Testis (tissue), 3 donors: ENCODE measurements around the gene GAB4. TPM values are rescaled to one million over a fixed set of nuclear protein-coding genes. Genes with fewer than 3 reads are reported as not detected.

Experiments
- DNase-seq: peaks from one replicate; pipeline ENCODE4 v3.0.0-alpha.2; 2019
- H3K27ac ChIP-seq, 2 donors: fragments of 200-600 bp; sonication (generic); one replicate each; pipeline ENCODE4 v1.5.1; 2019
- H3K27me3 ChIP-seq: fragments of 200-600 bp; sonication (generic); one replicate; pipeline ENCODE4 v1.5.1; 2019
- H3K36me3 ChIP-seq: fragments of 200-600 bp; sonication (generic); one replicate; pipeline ENCODE4 v1.5.1; 2017; ENCODE audit warnings: low read depth; ENCODE audit errors: missing control alignments
- H3K4me1 ChIP-seq: fragments of 200-600 bp; sonication (generic); one replicate; pipeline ENCODE4 v1.5.1; 2019
- H3K4me3 ChIP-seq, 2 donors: fragments of 200-600 bp; sonication (generic); one replicate each; pipeline ENCODE4 v1.5.1; 2017 to 2019
- H3K9me3 ChIP-seq: fragments of 200-600 bp; sonication (generic); one replicate; pipeline ENCODE4 v1.5.1; 2017
- POLR2A ChIP-seq: fragments of 450-650 bp; IDR thresholded peaks from one replicate; pipeline ENCODE4 v1.6.1; 2017; ENCODE audit warnings: antibody characterized with exemption, mild to moderate bottlenecking, moderate library complexity
- WGBS, 2 donors: methylation state at CpG; one replicate each; pipeline ENCODE4 v1.1.5; 2018; 5-methylcytosine and 5-hydroxymethylcytosine counted together
- intact Hi-C: fragments of 100-400 bp; cut with DNase I; formaldehyde crosslinking; loops from one replicate; pipeline ENCODE4 v1.15.1; 2023; ENCODE audit warnings: low total_unique reads
- polyA plus RNA-seq: library from polyadenylated mRNA; stranded (reverse); fragments of 350-450 nt; fragmentation: Illumina TruSeq; extraction: RNeasy Lipid Tissue Mini Kit (QIAGEN cat#74804); gene quantifications from one replicate; pipeline ENCODE4 v1.2.3, GENCODE V29; 2014; ENCODE audit warnings: low read depth, low replicate concordance; ENCODE audit not compliant: insufficient read depth
- total RNA-seq, 2 donors: library from RNA; depleted of rRNA; stranded (reverse); fragments of >200 nt; gene quantifications; one replicate each; pipeline ENCODE4 v1.2.3, GENCODE V29; 2016
- TF ChIP-seq, protein P1 (sequence below), 3 experiments: fragments of 450-650 bp in 2 of 3; fragments of 200-600 bp in 1 of 3; sonication (generic) in 1 of 3; IDR thresholded peaks; one replicate each; pipeline ENCODE4 v1.5.1; 2016 to 2019; ENCODE audit warnings: antibody characterized with exemption in 3 of 3, mild to moderate bottlenecking in 2 of 3, moderate library complexity in 1 of 3

GAB4 gene
- total and polyA plus RNA-seq, 3 donors from 2014 or later = 8.5 to 10.4 (median 10.2) TPM

DNA sequence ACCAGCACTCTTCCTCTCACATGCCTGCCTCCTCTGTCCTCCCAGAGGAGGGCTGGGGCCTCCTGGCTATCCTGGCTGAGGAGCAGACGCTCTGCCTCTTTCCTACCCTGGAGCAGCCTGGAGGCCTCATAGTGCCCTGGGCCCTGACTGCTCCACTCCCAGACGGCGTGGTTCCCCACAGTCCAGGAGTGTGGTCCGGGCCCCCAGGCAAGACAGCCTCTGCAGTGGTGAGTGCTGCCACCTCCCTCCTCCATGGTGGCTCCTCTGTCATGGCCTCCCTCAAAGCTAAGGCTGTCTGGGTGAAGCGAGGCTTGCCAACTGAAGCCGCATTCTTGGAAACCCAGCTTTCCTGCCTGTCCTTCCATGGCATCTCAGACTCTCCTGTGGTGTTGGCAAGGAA, 19.8 kb downstream of the GAB4 start:
- no peak for DNase-seq
- H3K4me3 ChIP-seq = no peak overlapping the region
- H3K36me3 ChIP-seq = no peaks in the 10 kb centered on the region
- no peaks in the 10 kb centered on the region for H3K4me1 ChIP-seq
- no peaks in the 10 kb centered on the region for H3K9me3 ChIP-seq
- 69 to 100% methylated on average over 2 to 6 of the region's 6 CpGs for WGBS, 2 donors
- TF ChIP-seq, protein P1, sequence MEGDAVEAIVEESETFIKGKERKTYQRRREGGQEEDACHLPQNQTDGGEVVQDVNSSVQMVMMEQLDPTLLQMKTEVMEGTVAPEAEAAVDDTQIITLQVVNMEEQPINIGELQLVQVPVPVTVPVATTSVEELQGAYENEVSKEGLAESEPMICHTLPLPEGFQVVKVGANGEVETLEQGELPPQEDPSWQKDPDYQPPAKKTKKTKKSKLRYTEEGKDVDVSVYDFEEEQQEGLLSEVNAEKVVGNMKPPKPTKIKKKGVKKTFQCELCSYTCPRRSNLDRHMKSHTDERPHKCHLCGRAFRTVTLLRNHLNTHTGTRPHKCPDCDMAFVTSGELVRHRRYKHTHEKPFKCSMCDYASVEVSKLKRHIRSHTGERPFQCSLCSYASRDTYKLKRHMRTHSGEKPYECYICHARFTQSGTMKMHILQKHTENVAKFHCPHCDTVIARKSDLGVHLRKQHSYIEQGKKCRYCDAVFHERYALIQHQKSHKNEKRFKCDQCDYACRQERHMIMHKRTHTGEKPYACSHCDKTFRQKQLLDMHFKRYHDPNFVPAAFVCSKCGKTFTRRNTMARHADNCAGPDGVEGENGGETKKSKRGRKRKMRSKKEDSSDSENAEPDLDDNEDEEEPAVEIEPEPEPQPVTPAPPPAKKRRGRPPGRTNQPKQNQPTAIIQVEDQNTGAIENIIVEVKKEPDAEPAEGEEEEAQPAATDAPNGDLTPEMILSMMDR (IDR thresholded peaks at IDR 0.05) = no peak
- TF ChIP-seq POLR2A = no peak
- H3K27me3 ChIP-seq = no peaks in the 10 kb centered on the region
- intact Hi-C loops = no loop called here
- no peak overlapping the region for H3K27ac ChIP-seq

DNA sequence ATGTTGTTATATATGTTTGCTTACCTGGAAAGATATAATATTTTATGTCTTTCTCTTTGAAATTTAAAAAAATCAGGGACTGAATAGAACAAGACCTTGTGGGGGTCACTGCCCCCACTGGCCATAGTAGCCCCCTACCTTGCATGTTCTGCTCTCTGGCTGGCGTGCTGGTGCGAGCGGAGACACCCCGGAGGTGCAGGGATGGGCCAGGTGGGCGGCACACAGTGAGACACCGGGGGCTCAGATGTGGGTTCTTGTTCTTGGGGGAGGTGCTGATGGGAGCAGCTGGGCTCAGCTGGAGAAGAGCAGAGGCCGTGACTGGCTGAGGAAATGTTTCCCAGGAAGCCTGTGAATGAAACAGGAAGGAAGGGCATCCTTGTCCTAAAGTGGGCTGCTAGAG, 20.2 kb downstream of the GAB4 start:
- TF ChIP-seq POLR2A = no peak
- TF ChIP-seq, protein P1 (IDR thresholded peaks at IDR 0.05) = no peak
- no peak for DNase-seq
- WGBS, 2 donors = 71 to 73% methylated on average over 7 of the region's 7 CpGs

DNA sequence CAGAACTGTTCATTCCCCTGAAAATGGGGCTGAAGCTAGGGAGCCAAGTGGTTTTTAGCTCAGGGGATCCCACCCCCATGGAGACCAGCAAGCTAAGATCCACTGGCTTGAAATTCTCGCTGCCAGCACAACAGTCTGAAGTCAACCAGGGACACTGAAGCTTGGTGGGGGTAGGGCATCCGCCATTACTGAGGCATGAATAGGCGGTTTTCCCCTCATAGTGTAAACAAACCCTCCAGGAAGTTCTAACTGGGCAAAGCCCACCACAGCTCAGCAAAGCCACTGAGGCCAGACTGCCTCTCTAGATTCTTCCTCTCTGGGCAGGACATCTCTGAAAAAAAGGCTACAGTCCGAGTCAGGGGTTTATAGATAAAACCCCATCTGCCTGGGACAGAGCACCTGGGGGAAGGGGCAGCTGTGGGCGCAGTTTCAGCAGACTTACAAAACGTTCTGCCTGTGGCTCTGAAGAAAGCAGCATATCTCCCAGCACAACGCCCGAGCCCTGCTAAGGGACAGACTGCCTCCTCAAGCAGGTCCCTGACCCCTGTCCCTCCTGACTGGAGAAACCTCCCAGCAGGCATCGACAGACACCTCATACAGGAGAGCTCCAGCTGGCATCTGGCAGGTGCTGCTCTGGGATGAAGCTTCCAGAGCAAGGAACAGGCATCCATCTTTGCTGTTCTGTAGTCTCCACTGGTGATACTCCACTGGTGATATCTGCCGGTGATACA, 32.7 kb downstream of the GAB4 start:
- TF ChIP-seq, protein P1 (IDR thresholded peaks at IDR 0.05) = no peak
- no peak for TF ChIP-seq POLR2A
- Histone ChIP-seq H3K9me3 (no peaks in the 10 kb centered on the region), H3K4me3 (no peak overlapping the region), H3K36me3 (no peaks in the 10 kb centered on the region), H3K4me1 (no peaks in the 10 kb centered on the region), H3K27ac (no peak overlapping the region), H3K27me3 (no peaks in the 10 kb centered on the region)
- WGBS, 2 donors = 86 to 88% methylated on average over 4 to 10 of the region's 10 CpGs
- no peak for DNase-seq
- intact Hi-C loops = no loop called here

More for the DNA sequence above, 20.2 kb downstream of the GAB4 start:
- no peaks in the 10 kb centered on the region for H3K9me3 ChIP-seq
- H3K4me3 ChIP-seq = no peak overlapping the region
- intact Hi-C loops = no loop called here
- H3K4me1 ChIP-seq = no peaks in the 10 kb centered on the region
- H3K27ac ChIP-seq = no peak overlapping the region
- H3K27me3 ChIP-seq = no peaks in the 10 kb centered on the region
- H3K36me3 ChIP-seq = no peaks in the 10 kb centered on the region

DNA sequence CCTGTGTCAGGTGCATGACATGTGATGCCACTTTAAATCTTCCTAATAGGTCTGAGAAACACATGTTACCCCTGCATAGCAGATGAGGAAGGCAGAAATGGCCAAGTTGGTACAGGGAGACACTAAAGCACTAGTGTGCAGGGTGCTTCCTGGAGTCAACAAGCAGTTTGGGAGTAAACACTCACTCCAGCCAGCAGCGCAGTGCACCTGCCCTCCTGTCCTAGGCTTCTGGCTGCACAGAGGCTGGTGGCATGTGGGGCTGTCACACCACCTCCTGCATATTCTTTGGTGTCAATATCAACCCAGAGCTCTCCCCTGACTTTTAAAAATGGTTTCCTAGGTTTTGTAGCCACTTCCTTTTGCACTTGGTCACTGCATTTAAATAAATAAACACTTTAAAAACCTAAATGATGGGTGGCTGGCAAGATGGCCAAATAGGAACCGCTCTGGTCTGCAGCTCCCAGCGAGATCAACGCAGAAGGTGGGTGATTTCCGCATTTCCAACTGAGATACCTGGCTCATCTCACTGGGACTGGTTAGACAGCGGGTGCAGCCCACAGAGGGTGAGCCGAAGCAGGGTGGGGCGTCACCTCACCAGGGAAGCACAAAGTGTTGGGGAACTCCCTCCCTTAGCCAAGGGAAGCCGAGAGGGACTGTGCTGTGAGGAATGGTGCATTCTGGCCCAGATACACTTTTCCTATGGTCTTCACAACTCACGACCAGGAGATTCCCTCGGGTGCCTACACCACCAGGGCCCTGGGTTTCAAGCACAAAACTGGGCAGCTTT, 33.5 kb downstream of the GAB4 start:
- no peak overlapping the region for H3K27ac ChIP-seq
- intact Hi-C loops = no loop called here
- 77 to 81% methylated on average over 9 to 11 of the region's 11 CpGs for WGBS, 2 donors

More for the DNA sequence above, 33.5 kb downstream of the GAB4 start:
- Histone ChIP-seq H3K36me3 (no peaks in the 10 kb centered on the region), H3K4me3 (no peak overlapping the region), H3K9me3 (no peaks in the 10 kb centered on the region), H3K27me3 (no peaks in the 10 kb centered on the region), H3K4me1 (no peaks in the 10 kb centered on the region)
- DNase-seq = no peak
- TF ChIP-seq, protein P1 (IDR thresholded peaks at IDR 0.05) = no peak
- no peak for TF ChIP-seq POLR2A
